ENCODE data around the gene SRPX.

SRPX gene

DNA sequence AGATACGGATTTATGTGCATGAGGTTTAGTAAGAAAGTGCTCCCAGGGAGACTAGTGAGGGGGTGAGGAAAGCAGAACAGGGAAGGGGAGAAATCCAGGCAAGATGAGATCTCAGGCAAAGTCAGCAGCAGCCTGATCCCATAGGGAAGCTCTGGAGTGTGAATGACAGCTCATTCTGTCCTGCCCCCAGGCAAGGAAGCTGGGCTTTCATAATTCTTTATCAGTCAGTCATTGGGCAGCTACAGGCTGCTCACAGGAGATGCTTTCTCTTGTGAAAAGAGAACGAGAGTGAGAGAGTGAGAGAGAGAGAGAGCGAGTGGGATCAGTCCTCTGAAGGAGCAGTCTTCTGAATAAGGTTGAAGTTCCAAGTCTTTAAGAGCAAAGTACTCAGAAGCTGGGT lies 48.1 kb downstream of the SRPX start:
- Histone ChIP-seq H4K20me1 (ENCODE audit: low read depth, low read length) (no peaks in the 10 kb centered on the region), H3F3A (ENCODE audit: insufficient read depth) (no peaks in the 10 kb centered on the region), H3K9me3 (ENCODE audit: insufficient read depth, low read length) (no peaks in the 10 kb centered on the region), H3K4me3 (ENCODE audit: insufficient read depth, low read length, poor library complexity, severe bottlenecking) (no peak overlapping the region), H2AFZ (ENCODE audit: low read depth, low read length, severe bottlenecking) (no peak overlapping the region), H3K4me2 (ENCODE audit: low read depth, low read length, poor library complexity, severe bottlenecking) (no peak overlapping the region), H3K9ac (ENCODE audit: low read length) (no peak overlapping the region), H3K27me3 (ENCODE audit: low read length) (no peaks in the 10 kb centered on the region), H3K36me3 (ENCODE audit: low read length) (no peaks in the 10 kb centered on the region), H3K79me2 (ENCODE audit: insufficient read depth, low read length) (no peaks in the 10 kb centered on the region), H3K9me2 (replicated peaks; ENCODE audit: insufficient read depth, low read length) (no peaks in the 10 kb centered on the region), H3K27ac (ENCODE audit: low read depth, low read length) (no peak overlapping the region)
- TF ChIP-seq EZH2phosphoT487 (conservative IDR thresholded peaks at IDR 0.05; ENCODE audit: low read length) = no peak
- TF ChIP-seq, protein P1, sequence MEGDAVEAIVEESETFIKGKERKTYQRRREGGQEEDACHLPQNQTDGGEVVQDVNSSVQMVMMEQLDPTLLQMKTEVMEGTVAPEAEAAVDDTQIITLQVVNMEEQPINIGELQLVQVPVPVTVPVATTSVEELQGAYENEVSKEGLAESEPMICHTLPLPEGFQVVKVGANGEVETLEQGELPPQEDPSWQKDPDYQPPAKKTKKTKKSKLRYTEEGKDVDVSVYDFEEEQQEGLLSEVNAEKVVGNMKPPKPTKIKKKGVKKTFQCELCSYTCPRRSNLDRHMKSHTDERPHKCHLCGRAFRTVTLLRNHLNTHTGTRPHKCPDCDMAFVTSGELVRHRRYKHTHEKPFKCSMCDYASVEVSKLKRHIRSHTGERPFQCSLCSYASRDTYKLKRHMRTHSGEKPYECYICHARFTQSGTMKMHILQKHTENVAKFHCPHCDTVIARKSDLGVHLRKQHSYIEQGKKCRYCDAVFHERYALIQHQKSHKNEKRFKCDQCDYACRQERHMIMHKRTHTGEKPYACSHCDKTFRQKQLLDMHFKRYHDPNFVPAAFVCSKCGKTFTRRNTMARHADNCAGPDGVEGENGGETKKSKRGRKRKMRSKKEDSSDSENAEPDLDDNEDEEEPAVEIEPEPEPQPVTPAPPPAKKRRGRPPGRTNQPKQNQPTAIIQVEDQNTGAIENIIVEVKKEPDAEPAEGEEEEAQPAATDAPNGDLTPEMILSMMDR (IDR thresholded peaks at IDR 0.05; ENCODE audit: insufficient read depth, low read length, poor library complexity, severe bottlenecking) = no peak

DNA sequence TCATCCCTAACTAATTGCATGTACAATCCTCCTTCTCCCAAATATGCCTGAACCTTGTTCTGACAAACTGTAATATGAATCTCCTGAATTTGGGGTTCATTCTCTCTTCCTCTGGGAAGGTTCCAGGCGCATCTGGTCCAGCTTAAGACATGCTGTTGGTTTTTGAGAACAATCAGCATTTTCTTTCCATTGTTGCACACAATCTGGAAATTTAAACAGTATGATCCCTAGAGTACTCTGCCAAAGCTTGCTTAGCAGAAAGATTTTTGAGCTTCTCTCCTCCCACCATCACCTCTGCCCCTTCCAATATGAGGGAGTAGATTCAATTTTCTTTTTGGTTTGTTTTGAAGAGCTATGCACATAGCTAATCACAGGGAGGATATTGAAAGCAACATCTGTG lies 50.1 kb downstream of the SRPX start:
- H2AFZ ChIP-seq (ENCODE audit: low read depth, low read length, severe bottlenecking) = no peak overlapping the region
- H3K4me3 ChIP-seq (ENCODE audit: insufficient read depth, low read length, poor library complexity, severe bottlenecking) = no peak overlapping the region
- H3K9me3 ChIP-seq (ENCODE audit: insufficient read depth, low read length) = no peaks in the 10 kb centered on the region
- H3K79me2 ChIP-seq (ENCODE audit: insufficient read depth, low read length) = no peaks in the 10 kb centered on the region
- no peak for TF ChIP-seq EZH2phosphoT487 (conservative IDR thresholded peaks at IDR 0.05; ENCODE audit: low read length)
- TF ChIP-seq, protein P1 (IDR thresholded peaks at IDR 0.05; ENCODE audit: insufficient read depth, low read length, poor library complexity, severe bottlenecking) = no peak
- H3K9me2 ChIP-seq (replicated peaks; ENCODE audit: insufficient read depth, low read length) = no peaks in the 10 kb centered on the region
- no peaks in the 10 kb centered on the region for H4K20me1 ChIP-seq (ENCODE audit: low read depth, low read length)
- no peak overlapping the region for H3K27ac ChIP-seq (ENCODE audit: low read depth, low read length)
- no peaks in the 10 kb centered on the region for H3F3A ChIP-seq (ENCODE audit: insufficient read depth)
- H3K9ac ChIP-seq (ENCODE audit: low read length) = no peak overlapping the region
- no peak overlapping the region for H3K4me2 ChIP-seq (ENCODE audit: low read depth, low read length, poor library complexity, severe bottlenecking)
- no peaks in the 10 kb centered on the region for H3K36me3 ChIP-seq (ENCODE audit: low read length)
- H3K27me3 ChIP-seq (ENCODE audit: low read length) = no peaks in the 10 kb centered on the region

DNA sequence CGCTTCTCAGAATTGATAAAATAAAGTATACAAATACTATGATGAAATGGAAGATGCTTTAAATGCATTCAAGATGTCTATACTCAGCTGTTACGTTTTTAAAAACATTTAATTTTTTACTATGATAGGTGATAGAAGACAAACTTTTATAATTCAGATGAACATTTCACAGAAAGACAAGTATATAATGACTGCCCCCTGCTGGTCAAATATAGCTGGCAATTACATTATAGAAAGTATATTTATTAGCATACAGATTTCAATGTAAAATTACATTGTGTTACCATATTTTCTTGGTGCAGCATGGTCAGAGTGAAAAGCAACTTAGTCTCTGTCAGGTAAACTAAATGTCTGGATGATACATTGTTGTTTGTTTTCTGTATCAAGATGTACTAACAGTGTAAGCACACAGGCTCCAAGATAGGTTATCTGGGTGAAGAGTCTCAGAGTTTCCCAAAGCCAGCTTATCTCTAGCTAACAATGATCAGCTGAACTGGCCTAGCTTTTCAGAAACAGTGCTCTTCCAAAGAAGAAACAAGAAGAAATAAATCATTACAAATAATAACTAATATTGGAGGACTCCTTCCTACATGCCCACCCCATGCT lies 54.1 kb downstream of the SRPX start:
- no peak for TF ChIP-seq EZH2phosphoT487 (conservative IDR thresholded peaks at IDR 0.05; ENCODE audit: low read length)
- TF ChIP-seq, protein P1 (IDR thresholded peaks at IDR 0.05; ENCODE audit: insufficient read depth, low read length, poor library complexity, severe bottlenecking) = peak; percentile 48

More for the DNA sequence above, 54.1 kb downstream of the SRPX start:
- Histone ChIP-seq H3K9ac (ENCODE audit: low read length) (no peak overlapping the region), H3K36me3 (ENCODE audit: low read length) (no peaks in the 10 kb centered on the region), H3K4me2 (ENCODE audit: low read depth, low read length, poor library complexity, severe bottlenecking) (no peak overlapping the region), H3K9me2 (replicated peaks; ENCODE audit: insufficient read depth, low read length) (no peaks in the 10 kb centered on the region), H3K27ac (ENCODE audit: low read depth, low read length) (no peak overlapping the region), H2AFZ (ENCODE audit: low read depth, low read length, severe bottlenecking) (no peak overlapping the region), H3K79me2 (ENCODE audit: insufficient read depth, low read length) (no peaks in the 10 kb centered on the region), H3K27me3 (ENCODE audit: low read length) (no peaks in the 10 kb centered on the region), H3K9me3 (ENCODE audit: insufficient read depth, low read length) (no peaks in the 10 kb centered on the region), H3K4me3 (ENCODE audit: insufficient read depth, low read length, poor library complexity, severe bottlenecking) (no peak overlapping the region), H4K20me1 (ENCODE audit: low read depth, low read length) (no peaks in the 10 kb centered on the region), H3F3A (ENCODE audit: insufficient read depth) (no peaks in the 10 kb centered on the region)
